OCI-LY1 (cell line): Measurements from ENCODE around the gene TTC31.
"Not testable (repeated sequence)": the region's sequence is repeated elsewhere in the genome, so short reads cannot be mapped to it uniquely, and the experiment has no call there.

Source experiments
- H2AFZ ChIP-seq: fragments of 200-600 bp; sonication (generic), shearing (Covaris generic); 2 replicates; pipeline ENCODE4 v1.6.0; 2014; ENCODE audit warnings: antibody characterized with exemption, mild to moderate bottlenecking, low read length
- H3F3A ChIP-seq: fragments of 200-600 bp; sonication (generic), shearing (Covaris generic); 2 replicates; pipeline ENCODE4 v1.6.0; 2014; ENCODE audit warnings: mild to moderate bottlenecking, antibody characterized with exemption, low read length, moderate library complexity; ENCODE audit not compliant: insufficient read depth
- H3K27ac ChIP-seq: fragments of 200-600 bp; sonication (generic); 2 replicates; pipeline ENCODE4 v1.5.1; 2014; ENCODE audit warnings: low read length, mixed run types, mild to moderate bottlenecking, low read depth; ENCODE audit not compliant: poor library complexity, severe bottlenecking
- H3K27me3 ChIP-seq: fragments of 200-600 bp; sonication (generic); 2 replicates; pipeline ENCODE4 v1.6.0; 2014; ENCODE audit warnings: antibody characterized with exemption, mild to moderate bottlenecking, low read length, moderate library complexity; ENCODE audit not compliant: insufficient read depth
- H3K36me3 ChIP-seq: fragments of 200-600 bp; sonication (generic); 2 replicates; pipeline ENCODE4 v1.6.1; 2014; ENCODE audit warnings: mild to moderate bottlenecking, antibody characterized with exemption, low read length, moderate library complexity, mixed read lengths; ENCODE audit not compliant: insufficient read depth
- H3K4me1 ChIP-seq: fragments of 200-600 bp; sonication (generic); 2 replicates; pipeline ENCODE4 v1.5.1; 2014; ENCODE audit warnings: mild to moderate bottlenecking, low read length, moderate library complexity; ENCODE audit not compliant: insufficient read depth, severe bottlenecking
- H3K4me2 ChIP-seq: fragments of 200-600 bp; sonication (generic), shearing (Covaris generic); 2 replicates; pipeline ENCODE4 v1.6.1; 2014; ENCODE audit warnings: low read length
- H3K4me3 ChIP-seq: fragments of 200-600 bp; sonication (generic); 2 replicates; pipeline ENCODE4 v1.5.1; 2014; ENCODE audit warnings: low read length, low read depth, mild to moderate bottlenecking, mixed read lengths; ENCODE audit not compliant: poor library complexity, severe bottlenecking
- H3K79me2 ChIP-seq: fragments of 200-600 bp; shearing (Covaris generic); 2 replicates; pipeline ENCODE4 v1.6.1; 2016; ENCODE audit warnings: mixed run types, low read length, mixed read lengths; ENCODE audit not compliant: insufficient read depth
- H3K9ac ChIP-seq: fragments of 200-600 bp; sonication (generic), shearing (Covaris generic); 2 replicates; pipeline ENCODE4 v1.6.1; 2014; ENCODE audit warnings: mild to moderate bottlenecking, low read length, mixed read lengths
- H3K9me2 ChIP-seq: fragments of 200-600 bp; sonication (generic), shearing (Covaris generic); 2 replicates; pipeline ENCODE4 v1.6.1; 2014; ENCODE audit warnings: low read depth, mild to moderate bottlenecking, low read length, mixed read lengths
- H3K9me3 ChIP-seq: fragments of 200-600 bp; shearing (Covaris generic); 2 replicates; pipeline ENCODE4 v1.6.1; 2014; ENCODE audit warnings: low read length, mixed read lengths
- H4K20me1 ChIP-seq: fragments of 200-600 bp; sonication (generic), shearing (Covaris generic); 2 replicates; pipeline ENCODE4 v1.6.0; 2016; ENCODE audit warnings: mild to moderate bottlenecking, low read length; ENCODE audit not compliant: insufficient read depth
- EZH2 ChIP-seq: fragments of 200-600 bp; sonication (generic), shearing (Covaris generic); IDR thresholded peaks from 2 replicates; pipeline ENCODE4 v1.8.0; 2017; ENCODE audit warnings: borderline replicate concordance, mixed run types, mild to moderate bottlenecking, antibody characterized with exemption, low read length, moderate library complexity, mixed read lengths
- TF ChIP-seq, protein P1 (sequence below): fragments of 200-600 bp; sonication (generic), shearing (Covaris generic); IDR thresholded peaks from 2 replicates; pipeline ENCODE4 v1.5.1; 2017; ENCODE audit warnings: mild to moderate bottlenecking, antibody characterized with exemption, low read length, moderate library complexity, mixed read lengths

The TTC31 gene

DNA sequence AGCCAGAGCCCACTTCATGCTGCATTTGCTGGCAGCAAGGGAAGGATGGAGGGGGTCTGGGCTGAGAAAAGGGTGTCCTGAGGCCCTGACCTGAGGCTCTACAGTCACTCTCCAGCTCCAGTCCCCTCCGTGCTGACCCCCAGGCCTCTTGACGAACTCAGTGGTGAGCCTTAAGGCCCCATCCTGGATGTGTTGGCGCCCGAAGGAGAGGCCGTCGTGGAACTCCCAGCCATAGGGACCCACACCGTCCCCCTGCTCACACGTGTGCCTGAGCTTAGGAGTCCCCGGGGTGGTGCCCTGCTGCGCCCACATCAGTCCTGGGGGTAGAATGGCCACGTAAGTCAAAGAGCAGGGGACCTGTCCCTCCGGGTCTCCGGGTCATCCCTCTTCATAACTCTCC is 18.5 kb upstream of the TTC31 start:
- peaks cover 25% of the 10 kb centered on the region for H3K4me1 ChIP-seq
- H3K79me2 ChIP-seq, result peaks cover 4% of the 10 kb centered on the region; the same call in 1 of the 2 replicates
- no peaks in the 10 kb centered on the region for H3K9me2 ChIP-seq
- TF ChIP-seq, protein P1, sequence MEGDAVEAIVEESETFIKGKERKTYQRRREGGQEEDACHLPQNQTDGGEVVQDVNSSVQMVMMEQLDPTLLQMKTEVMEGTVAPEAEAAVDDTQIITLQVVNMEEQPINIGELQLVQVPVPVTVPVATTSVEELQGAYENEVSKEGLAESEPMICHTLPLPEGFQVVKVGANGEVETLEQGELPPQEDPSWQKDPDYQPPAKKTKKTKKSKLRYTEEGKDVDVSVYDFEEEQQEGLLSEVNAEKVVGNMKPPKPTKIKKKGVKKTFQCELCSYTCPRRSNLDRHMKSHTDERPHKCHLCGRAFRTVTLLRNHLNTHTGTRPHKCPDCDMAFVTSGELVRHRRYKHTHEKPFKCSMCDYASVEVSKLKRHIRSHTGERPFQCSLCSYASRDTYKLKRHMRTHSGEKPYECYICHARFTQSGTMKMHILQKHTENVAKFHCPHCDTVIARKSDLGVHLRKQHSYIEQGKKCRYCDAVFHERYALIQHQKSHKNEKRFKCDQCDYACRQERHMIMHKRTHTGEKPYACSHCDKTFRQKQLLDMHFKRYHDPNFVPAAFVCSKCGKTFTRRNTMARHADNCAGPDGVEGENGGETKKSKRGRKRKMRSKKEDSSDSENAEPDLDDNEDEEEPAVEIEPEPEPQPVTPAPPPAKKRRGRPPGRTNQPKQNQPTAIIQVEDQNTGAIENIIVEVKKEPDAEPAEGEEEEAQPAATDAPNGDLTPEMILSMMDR, result no peak
- no peak for TF ChIP-seq EZH2
- no peaks in the 10 kb centered on the region for H3K27me3 ChIP-seq
- no peaks in the 10 kb centered on the region for H3F3A ChIP-seq
- H2AFZ ChIP-seq, result no peak overlapping the region
- H3K4me2 ChIP-seq, result peak overlapping the region; percentile 88
- peak overlapping the region; percentile 90 for H3K4me3 ChIP-seq
- peak overlapping the region; percentile 95 for H3K9ac ChIP-seq
- H3K27ac ChIP-seq, result peak overlapping the region; percentile 31
- no peaks in the 10 kb centered on the region for H4K20me1 ChIP-seq
- peaks cover 28% of the 10 kb centered on the region; the same call in 1 of the 2 replicates for H3K36me3 ChIP-seq
- no peaks in the 10 kb centered on the region for H3K9me3 ChIP-seq

DNA sequence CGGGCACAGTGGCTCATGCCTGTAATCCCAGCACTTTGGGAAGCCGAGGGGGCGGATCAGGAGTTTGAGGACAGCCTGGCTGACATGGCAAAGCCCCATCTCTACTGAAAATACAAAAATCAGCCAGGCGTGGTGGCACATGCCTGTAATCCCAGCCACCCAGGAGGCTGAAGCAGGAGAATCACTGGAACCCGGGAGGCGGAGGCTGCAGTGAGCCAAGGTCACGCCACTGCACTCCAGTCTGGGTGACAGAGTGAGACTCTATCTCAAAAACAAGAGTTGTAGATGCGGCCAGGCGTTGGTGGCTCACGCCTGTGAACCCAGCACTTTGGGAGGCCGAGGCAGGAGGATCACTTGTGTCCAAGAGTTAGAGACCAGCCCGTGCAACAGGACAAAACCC is 12.1 kb upstream of the TTC31 start:
- not testable (repeated sequence) for H4K20me1 ChIP-seq, H3K9ac ChIP-seq, H3K4me3 ChIP-seq, H2AFZ ChIP-seq, H3K27ac ChIP-seq, H3K4me2 ChIP-seq, H3F3A ChIP-seq, H3K79me2 ChIP-seq, H3K9me3 ChIP-seq, H3K27me3 ChIP-seq, H3K9me2 ChIP-seq
- Histone ChIP-seq H3K36me3 (peaks cover 17% of the 10 kb centered on the region), H3K4me1 (peaks cover 30% of the 10 kb centered on the region)

DNA sequence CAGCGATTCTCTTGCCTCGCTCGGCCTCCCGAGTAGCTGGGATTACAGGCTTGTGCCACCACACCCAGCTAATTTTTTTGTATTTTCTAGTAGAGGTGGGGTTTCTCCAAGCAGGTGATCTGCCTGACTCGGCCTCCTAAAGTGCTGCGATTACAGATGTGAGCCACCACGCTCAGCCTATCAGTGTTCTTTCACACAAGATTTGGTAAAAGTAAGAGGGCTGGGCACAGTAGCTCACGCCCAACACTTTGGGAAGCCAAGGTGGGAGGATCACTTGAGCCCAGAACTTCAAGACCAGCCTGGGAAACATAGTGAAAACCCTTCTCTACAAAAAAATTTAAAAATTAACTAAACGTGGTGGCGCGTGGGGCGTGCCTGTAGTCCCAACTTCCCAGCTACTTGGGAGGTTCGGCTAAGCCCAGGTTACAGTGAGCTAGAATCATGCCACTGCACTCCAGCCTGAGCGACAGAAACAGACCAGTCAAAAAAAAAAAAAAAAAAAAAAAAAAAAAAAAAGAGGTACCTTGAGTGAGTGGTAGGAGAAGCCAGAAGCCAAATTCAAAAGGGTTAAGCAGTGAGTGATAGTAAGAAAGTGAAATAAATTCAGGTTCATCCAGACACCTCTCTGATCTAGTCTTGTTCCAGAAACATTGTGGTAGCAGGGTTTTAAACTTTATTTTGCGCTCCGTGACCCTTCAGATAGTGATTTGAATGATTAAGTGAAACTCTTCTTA is 11.4 kb upstream of the TTC31 start:
- no peak overlapping the region for H2AFZ ChIP-seq
- H3K4me1 ChIP-seq, result peaks cover 23% of the 10 kb centered on the region
- H3K9ac ChIP-seq, result peak overlapping the region; percentile 85
- H3K4me2 ChIP-seq, result peak overlapping the region; percentile 99
- peak overlapping the region; percentile 89 for H3K27ac ChIP-seq
- H3K27me3 ChIP-seq, result no peaks in the 10 kb centered on the region
- no peaks in the 10 kb centered on the region for H3K9me3 ChIP-seq
- H3K9me2 ChIP-seq, result no peaks in the 10 kb centered on the region
- no peaks in the 10 kb centered on the region for H3K79me2 ChIP-seq
- H3K4me3 ChIP-seq, result peak overlapping the region; percentile 84
- no peak for TF ChIP-seq EZH2
- TF ChIP-seq, protein P1, result no peak
- no peaks in the 10 kb centered on the region for H3F3A ChIP-seq
- peaks cover 17% of the 10 kb centered on the region for H3K36me3 ChIP-seq
- no peaks in the 10 kb centered on the region for H4K20me1 ChIP-seq
